ENCODE data around the gene GRK3.
"Not testable (repeated sequence)": the region's sequence is repeated elsewhere in the genome, so short reads cannot be mapped to it uniquely, and the experiment has no call there.

GRCh38 chr22:25613131-25613530 lies 48.7 kb downstream of the GRK3 start:
- TF ChIP-seq ZNF274 (IDR thresholded peaks at IDR 0.05; ENCODE audit: low read depth, low read length); YY1 (IDR thresholded peaks at IDR 0.05; ENCODE audit: insufficient read depth, insufficient read length): not testable (repeated sequence)

Measured in NT2/D1 (cell line).